HG03097 (cell line): ENCODE results near the gene LGR6.
"Not testable (repeated sequence)": the region's sequence is repeated elsewhere in the genome, so short reads cannot be mapped to it uniquely, and the experiment has no call there.

Source experiments
- ATAC-seq: cut with Tn5 transposase; IDR thresholded peaks from one replicate; pipeline ENCODE4 v1.9.1; 2021; ENCODE audit not compliant: unreplicated experiment, low FRiP score

The LGR6 gene

GRCh38 chr1:202193614-202194327 lies at the start of gene LGR6:
Gene LGR6, plus strand, starts transcription at chr1:202193799. Its CDS starts 191 bp downstream, at chr1:202193990.
- ATAC-seq, result no peak

- peak; percentile 40 for ATAC-seq
These were observed 49.1 kb upstream of the LGR6 start, which contains the start of gene ARL8A for GRCh38 chr1:202144402-202145067. Gene ARL8A, minus strand, starts transcription at chr1:202144737. Its CDS starts 165 bp downstream, at chr1:202144572.

DNA sequence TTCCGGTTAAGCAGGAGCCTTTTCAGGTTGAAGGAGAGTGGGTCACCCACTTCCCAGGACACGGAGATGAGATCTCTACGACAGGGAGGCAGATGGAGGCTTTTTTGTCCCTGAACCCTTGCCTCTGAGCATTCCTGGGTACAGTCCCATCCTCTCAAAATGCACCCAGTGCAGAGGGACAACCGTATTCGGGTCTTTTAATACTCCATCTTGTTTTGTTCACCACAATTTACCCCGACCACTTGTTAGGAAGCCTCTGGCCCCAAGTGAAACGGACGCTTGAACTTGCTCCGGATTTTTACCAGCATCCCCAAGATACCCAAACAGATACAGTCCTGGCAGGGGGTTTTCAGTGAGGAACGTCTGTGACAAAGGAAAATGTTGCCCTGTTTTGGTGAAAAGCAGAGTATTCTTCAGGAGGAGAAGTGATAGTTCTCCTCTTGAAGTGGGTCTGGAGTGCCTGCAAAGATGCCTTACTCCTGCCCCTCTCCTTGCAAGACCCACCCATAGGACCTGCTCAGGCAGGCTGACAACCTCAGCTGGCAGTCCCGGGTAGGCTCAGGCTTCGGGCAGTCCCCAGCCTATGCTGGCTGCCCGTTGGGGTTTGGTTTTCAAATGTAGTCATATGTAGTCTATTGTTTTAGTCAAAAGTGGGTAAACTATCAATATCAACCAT lies 48.4 kb upstream of the LGR6 start:
- ATAC-seq, result no peak

GRCh38 chr1:202145744-202146140 lies 47.9 kb upstream of the LGR6 start:
- not testable (repeated sequence) for ATAC-seq

GRCh38 chr1:202146279-202146678 lies 47.3 kb upstream of the LGR6 start:
- ATAC-seq, result no peak

- ATAC-seq, result no peak
These were observed 46.6 kb upstream of the LGR6 start for GRCh38 chr1:202146993-202147392.

GRCh38 chr1:202148391-202148790 lies 45.2 kb upstream of the LGR6 start:
- no peak for ATAC-seq

- ATAC-seq, result no peak
These were observed 44.0 kb upstream of the LGR6 start for GRCh38 chr1:202149566-202149965.

GRCh38 chr1:202150187-202150586 lies 43.4 kb upstream of the LGR6 start:
- ATAC-seq, result no peak

DNA sequence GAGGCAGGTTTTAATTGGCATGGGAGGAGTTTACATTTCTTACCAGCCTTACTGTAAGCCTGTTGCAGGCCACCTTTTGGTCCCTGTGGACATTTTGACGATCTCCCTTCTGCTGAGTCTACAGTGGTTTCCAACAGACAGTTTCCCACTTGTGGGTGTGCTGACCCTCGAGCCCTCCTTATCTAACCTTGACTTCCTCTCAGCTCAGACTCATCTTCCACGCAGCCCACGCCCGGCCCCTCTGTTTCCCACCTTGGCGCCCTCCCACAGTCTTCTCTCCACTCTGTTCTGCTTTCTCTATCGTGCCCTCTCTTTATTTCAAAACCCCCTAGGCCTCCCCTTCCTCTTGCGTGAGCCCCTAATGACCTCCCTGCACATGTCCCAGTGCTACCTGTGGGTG lies 43.0 kb upstream of the LGR6 start:
- ATAC-seq, result no peak

DNA sequence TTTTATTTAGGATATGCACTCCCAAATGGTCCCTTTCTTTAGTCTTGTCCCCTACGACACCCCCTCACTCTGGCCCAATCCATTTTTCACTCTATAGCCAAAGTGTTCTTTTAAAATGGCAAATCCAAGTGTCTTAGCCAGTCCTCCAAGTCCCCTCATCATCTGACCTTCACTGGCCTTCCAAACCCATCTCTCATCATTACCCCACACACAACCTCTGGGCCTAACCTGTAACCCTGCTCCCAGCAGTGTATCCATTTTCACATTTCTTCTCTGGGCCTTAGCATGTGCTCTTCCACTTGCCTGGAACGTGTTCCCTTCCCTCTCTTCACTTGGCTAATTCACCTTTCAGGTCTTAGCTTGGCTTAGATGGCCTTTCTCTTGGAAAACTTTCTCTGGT lies 42.6 kb upstream of the LGR6 start:
- no peak for ATAC-seq

DNA sequence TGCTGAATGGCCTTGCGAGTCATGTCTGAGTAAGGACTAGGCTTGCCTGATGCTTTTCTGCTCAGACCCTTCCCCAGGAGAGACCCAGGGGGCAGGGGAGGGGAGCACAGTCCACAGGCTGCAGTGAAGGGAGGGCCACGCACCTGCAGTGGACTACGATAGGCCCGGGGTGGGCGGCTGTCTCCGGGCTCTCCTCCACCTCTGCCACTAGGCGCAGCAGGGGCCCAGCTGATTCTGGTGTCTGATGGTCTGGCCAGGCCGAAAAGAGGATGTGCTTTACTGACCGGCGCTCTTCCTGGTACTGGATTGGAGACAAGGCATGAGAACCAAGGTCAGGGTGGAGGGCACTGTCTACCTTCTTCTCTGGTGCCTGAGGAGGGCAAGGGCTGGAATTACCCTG lies 41.2 kb upstream of the LGR6 start:
- no peak for ATAC-seq

DNA sequence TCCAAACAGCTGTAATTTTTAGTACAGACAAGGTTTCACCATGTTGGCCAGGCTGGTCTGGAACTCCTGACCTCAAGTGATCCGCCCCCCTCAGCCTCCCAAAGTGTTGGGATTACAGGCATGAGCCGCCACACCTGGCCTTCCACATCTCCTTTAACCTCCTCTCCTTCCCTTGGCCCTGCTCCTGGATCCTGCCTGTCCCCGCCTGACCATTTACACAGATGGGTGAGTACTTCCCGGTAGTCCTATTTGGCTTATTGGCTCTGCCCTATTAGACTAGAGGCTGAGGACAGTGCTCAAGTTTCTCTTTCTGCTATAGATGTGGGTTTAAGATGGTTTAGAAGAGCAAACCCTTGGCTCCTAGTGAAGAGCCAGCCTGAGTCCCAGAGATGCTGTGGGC lies 40.3 kb upstream of the LGR6 start:
- no peak for ATAC-seq

GRCh38 chr1:202154148-202154765 lies 39.3 kb upstream of the LGR6 start:
- no peak for ATAC-seq

DNA sequence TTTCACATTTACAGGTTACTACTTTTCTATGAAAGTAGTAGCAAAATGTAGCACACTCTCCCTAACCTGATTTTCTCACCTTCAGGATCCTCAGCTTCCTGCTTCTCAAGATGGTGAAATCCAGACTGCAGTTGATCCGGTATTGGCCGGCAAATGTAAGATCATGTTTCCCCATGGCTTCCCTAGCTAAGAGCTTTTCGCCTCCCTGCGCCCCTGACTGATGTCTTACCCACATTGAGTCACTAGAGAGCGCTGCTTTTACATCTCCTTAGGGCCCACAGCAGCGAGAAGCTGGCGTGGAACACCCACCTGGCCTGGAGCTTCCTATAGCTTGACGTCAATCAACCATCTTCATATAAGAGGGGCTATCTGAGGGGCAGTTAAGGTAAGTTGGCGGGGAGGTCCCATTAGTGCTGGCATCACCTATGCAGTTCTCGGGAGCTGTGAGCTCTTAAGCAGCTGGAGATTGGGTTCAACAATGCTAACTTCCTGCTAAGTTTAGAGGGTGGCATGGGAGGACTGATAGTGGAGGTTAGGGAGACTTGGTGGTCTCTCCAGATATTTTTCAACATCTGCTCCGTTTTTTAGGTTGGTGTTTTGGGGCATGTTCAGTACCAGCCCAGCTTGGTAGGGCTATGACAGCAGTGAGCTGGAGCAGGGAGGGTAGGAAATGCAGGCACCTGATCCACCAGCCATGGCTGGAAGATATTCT lies 38.7 kb upstream of the LGR6 start:
- ATAC-seq, result no peak

DNA sequence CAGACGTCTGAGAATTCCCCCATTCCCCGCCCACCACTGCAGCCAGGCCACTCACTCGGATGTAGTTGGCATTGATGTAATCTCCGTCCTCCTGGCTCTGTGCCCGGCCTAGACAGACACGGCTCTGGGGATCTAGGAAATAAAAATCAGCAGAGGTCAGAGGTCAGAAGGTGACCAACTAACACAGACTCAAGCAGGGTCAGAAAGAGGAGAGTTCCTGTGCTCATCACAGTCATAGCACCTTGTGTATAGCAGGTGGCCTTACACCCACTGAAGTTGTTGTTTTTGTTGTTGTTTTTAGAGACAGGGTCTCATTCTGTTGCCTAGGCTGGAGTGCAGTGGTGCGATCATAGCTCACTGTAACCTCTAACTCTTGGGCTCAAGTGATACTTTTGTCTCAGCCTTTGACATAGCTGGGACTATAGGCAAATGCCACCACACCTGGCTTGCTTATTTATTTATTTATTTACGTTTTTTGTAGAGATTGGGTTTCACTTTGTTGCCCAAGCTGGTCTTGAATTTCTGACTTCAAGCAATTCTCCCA lies 38.0 kb upstream of the LGR6 start:
- ATAC-seq, result no peak

GRCh38 chr1:202156590-202156989 lies 37.0 kb upstream of the LGR6 start:
- no peak for ATAC-seq

- ATAC-seq, result no peak
These were observed 35.7 kb upstream of the LGR6 start for GRCh38 chr1:202157945-202158344.

- no peak for ATAC-seq
These were observed 34.6 kb upstream of the LGR6 start for GRCh38 chr1:202158810-202159533.
